H9 (cell line): ENCODE data around the gene SEC11A. TPM values are rescaled to one million over a fixed set of nuclear protein-coding genes. Genes with fewer than 3 reads are reported as not detected.

Experiments
- DNase-seq: peaks from one replicate; pipeline ENCODE4 v3.0.0-alpha.2; 2017
- H2AFZ ChIP-seq: one replicate; pipeline ENCODE4 v1.6.1; 2013; ENCODE audit warnings: mild to moderate bottlenecking, low read length, control low read depth, moderate library complexity
- H2AK5ac ChIP-seq: 2 replicates; pipeline ENCODE4 v1.6.1; 2013; ENCODE audit warnings: low read length, control low read depth, mixed read lengths; ENCODE audit not compliant: insufficient read length
- H2BK120ac ChIP-seq: one replicate; pipeline ENCODE4 v1.6.1; 2013; ENCODE audit warnings: low read depth, mild to moderate bottlenecking, low read length, control low read depth, inconsistent platforms; ENCODE audit not compliant: poor library complexity, severe bottlenecking
- H2BK12ac ChIP-seq: 2 replicates; pipeline ENCODE4 v1.6.1; 2013; ENCODE audit warnings: low read length, control low read depth, mixed read lengths, low read depth; ENCODE audit not compliant: insufficient read length
- H2BK15ac ChIP-seq: 2 replicates; pipeline ENCODE4 v1.6.1; 2013; ENCODE audit warnings: low read depth, low read length, control low read depth
- H2BK20ac ChIP-seq: one replicate; pipeline ENCODE4 v1.6.1; 2013; ENCODE audit warnings: low read depth, mild to moderate bottlenecking, low read length, control low read depth, inconsistent platforms; ENCODE audit not compliant: poor library complexity, severe bottlenecking
- H2BK5ac ChIP-seq: 2 replicates; pipeline ENCODE4 v1.6.1; 2013; ENCODE audit warnings: low read length, control low read depth, mixed read lengths; ENCODE audit not compliant: insufficient read length
- H3K14ac ChIP-seq: 2 replicates; pipeline ENCODE4 v1.6.1; 2013; ENCODE audit warnings: low read length, control low read depth; ENCODE audit not compliant: insufficient read depth
- H3K18ac ChIP-seq: 2 replicates; pipeline ENCODE4 v1.6.1; 2013; ENCODE audit warnings: low read depth, mild to moderate bottlenecking, mixed read lengths, low read length, control low read depth; ENCODE audit not compliant: insufficient read length
- H3K23ac ChIP-seq: 2 replicates; pipeline ENCODE4 v1.6.1; 2013; ENCODE audit warnings: low read length, control low read depth, mixed read lengths, low read depth; ENCODE audit not compliant: insufficient read length
- H3K23me2 ChIP-seq: 2 replicates; pipeline ENCODE4 v1.6.1; 2013; ENCODE audit warnings: low read depth, mild to moderate bottlenecking, mixed read lengths, low read length, control low read depth; ENCODE audit not compliant: insufficient read length, poor library complexity, severe bottlenecking
- H3K27ac ChIP-seq: 2 replicates; pipeline ENCODE4 v1.5.1; 2013; ENCODE audit warnings: low read length, control low read depth, mixed read lengths, low read depth; ENCODE audit not compliant: insufficient read length
- H3K27me3 ChIP-seq: 2 replicates; pipeline ENCODE4 v1.6.1; 2013; ENCODE audit warnings: low read length, control low read depth, inconsistent platforms; ENCODE audit not compliant: insufficient read depth
- H3K4ac ChIP-seq: 2 replicates; pipeline ENCODE4 v1.6.1; 2013; ENCODE audit warnings: low read depth, mild to moderate bottlenecking, control low read depth, inconsistent platforms, low read length, moderate library complexity
- H3K4me1 ChIP-seq: 2 replicates; pipeline ENCODE4 v1.6.1; 2013; ENCODE audit warnings: low read length, control low read depth, inconsistent platforms; ENCODE audit not compliant: insufficient read depth
- H3K4me2 ChIP-seq: 2 replicates; pipeline ENCODE4 v1.6.1; 2013; ENCODE audit warnings: low read length, control low read depth, mixed read lengths; ENCODE audit not compliant: insufficient read length, insufficient read depth
- H3K56ac ChIP-seq: 2 replicates; pipeline ENCODE4 v1.6.1; 2013; ENCODE audit warnings: low read depth, mild to moderate bottlenecking, mixed read lengths, low read length, control low read depth; ENCODE audit not compliant: insufficient read length
- H3K79me1 ChIP-seq: 2 replicates; pipeline ENCODE4 v1.6.1; 2013; ENCODE audit warnings: low read depth, mild to moderate bottlenecking, moderate library complexity, low read length, control low read depth, inconsistent platforms; ENCODE audit not compliant: insufficient read depth, poor library complexity, severe bottlenecking
- H3K79me2 ChIP-seq: 2 replicates; pipeline ENCODE4 v1.6.1; 2013; ENCODE audit warnings: low read length, control low read depth, inconsistent platforms; ENCODE audit not compliant: insufficient read depth
- H3K9ac ChIP-seq: 2 replicates; pipeline ENCODE4 v1.6.1; 2013; ENCODE audit warnings: low read length, control low read depth, mixed read lengths; ENCODE audit not compliant: insufficient read length; ENCODE audit errors: extremely low read depth
- H3K9me3 ChIP-seq: one replicate; pipeline ENCODE4 v1.6.1; 2013; ENCODE audit warnings: low read depth, low read length, inconsistent platforms; ENCODE audit not compliant: control insufficient read depth
- H3T11ph ChIP-seq: one replicate; pipeline ENCODE4 v1.6.1; 2013; ENCODE audit warnings: mild to moderate bottlenecking, low read length, control low read depth, inconsistent platforms
- H4K20me1 ChIP-seq: one replicate; pipeline ENCODE4 v1.6.1; 2013; ENCODE audit not compliant: control insufficient read depth, insufficient read length, insufficient read depth
- H4K5ac ChIP-seq: 2 replicates; pipeline ENCODE4 v1.6.1; 2013; ENCODE audit warnings: low read depth, mild to moderate bottlenecking, mixed read lengths, low read length, control low read depth; ENCODE audit not compliant: insufficient read length
- H4K8ac ChIP-seq: replicated peaks from 2 replicates; pipeline ENCODE4 v1.6.1; 2013; ENCODE audit warnings: low read length, control low read depth, mixed read lengths, low read depth; ENCODE audit not compliant: insufficient read length
- H4K91ac ChIP-seq: 2 replicates; pipeline ENCODE4 v1.6.1; 2013; ENCODE audit warnings: low read depth, mild to moderate bottlenecking, moderate library complexity, mixed read lengths, low read length, control low read depth; ENCODE audit not compliant: insufficient read length
- H3K27ac Mint-ChIP-seq, 3 experiments: 2 replicates in 2 of 3; 3 replicates in 1 of 3; pipeline ENCODE4 v1.8.0; 2020 to 2021; ENCODE audit warnings: mixed read lengths in 3 of 3, mild to moderate bottlenecking in 1 of 3, moderate library complexity in 1 of 3
- H3K27me3 Mint-ChIP-seq: 2 replicates; pipeline ENCODE4 v1.8.0; 2021; ENCODE audit warnings: low read depth, mild to moderate bottlenecking, moderate library complexity, mixed read lengths
- H3K36me3 Mint-ChIP-seq, 3 experiments: 2 replicates in 2 of 3; 3 replicates in 1 of 3; pipeline ENCODE4 v1.8.0; 2020 to 2021; ENCODE audit warnings: low read depth in 3 of 3, mixed read lengths in 3 of 3; ENCODE audit not compliant: insufficient read depth in 1 of 3
- H3K4me1 Mint-ChIP-seq, 2 experiments: 2 replicates each; pipeline ENCODE4 v1.8.0; 2020; ENCODE audit warnings: mixed read lengths in 2 of 2
- H3K4me3 Mint-ChIP-seq, 2 experiments: 2 replicates in 1 of 2; 3 replicates in 1 of 2; pipeline ENCODE4 v1.8.0; 2020 to 2021; ENCODE audit warnings: mild to moderate bottlenecking in 2 of 2, mixed read lengths in 2 of 2, moderate library complexity in 1 of 2
- H3K9me3 Mint-ChIP-seq, 2 experiments: 2 replicates in 1 of 2; 3 replicates in 1 of 2; pipeline ENCODE4 v1.8.0; 2020; ENCODE audit warnings: mild to moderate bottlenecking in 2 of 2, mixed read lengths in 2 of 2, moderate library complexity in 1 of 2
- WGBS: extraction: QIAGEN DNeasy Blood & Tissue Kit; methylation state at CpG from one replicate; pipeline ENCODE4 v1.1.7; 2013; ENCODE audit warnings: missing lambda C conversion rate, low lambda C conversion rate, mixed read lengths; ENCODE audit not compliant: insufficient read length; ENCODE audit errors: extremely low coverage; 5-methylcytosine and 5-hydroxymethylcytosine counted together
- total RNA-seq: library from RNA; stranded (reverse); gene quantifications from 2 replicates; pipeline ENCODE4 v1.2.1, GENCODE V29; 2021
- TF ChIP-seq, protein P1 (sequence below): fragments of 200-600 bp; sonication (generic); conservative IDR thresholded peaks from 3 replicates; pipeline ENCODE4 v1.8.0; 2021; ENCODE audit warnings: antibody characterized with exemption, mild to moderate bottlenecking

Gene SEC11A
- total RNA-seq, 1 experiment from 2014 or later: 250 TPM

DNA sequence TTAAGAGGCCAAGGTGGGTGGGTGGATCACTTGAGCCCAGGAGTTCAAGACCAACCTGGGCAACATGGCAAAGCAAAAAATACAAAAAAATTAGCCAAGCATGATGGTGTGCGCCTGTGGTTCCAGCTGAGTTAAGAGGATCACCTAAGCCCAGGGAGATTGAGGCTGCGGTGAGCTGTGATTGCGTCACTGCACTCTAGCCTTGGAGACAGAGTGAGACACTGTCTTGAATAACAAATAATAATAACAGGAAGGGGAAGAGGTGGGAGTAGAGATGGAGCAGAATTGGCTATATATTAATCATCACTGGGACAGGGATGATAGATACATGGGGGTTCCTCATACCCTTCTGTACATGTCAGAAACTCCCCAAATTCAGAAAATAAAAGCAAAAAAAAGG lies 34.1 kb downstream of the SEC11A start:
- no peak overlapping the region for H3K27ac Mint-ChIP-seq
- H3K36me3 Mint-ChIP-seq: peaks cover 22 to 79% (median 74%) of the 10 kb centered on the region in 3 experiments; a peak in 6 of 7 replicates

More for the DNA sequence above, 34.1 kb downstream of the SEC11A start:
- Histone ChIP-seq H3K27ac (no peak overlapping the region), H3K9ac (no peak overlapping the region), H3K9me3 (no peaks in the 10 kb centered on the region), H3K56ac (no peak overlapping the region), H4K20me1 (no peaks in the 10 kb centered on the region), H3K18ac (no peak overlapping the region), H4K8ac (no peak overlapping the region), H3K4me1 (no peaks in the 10 kb centered on the region), H2BK120ac (no peak overlapping the region), H3K14ac (no peak overlapping the region), H3T11ph (no peak overlapping the region), H2BK15ac (no peak overlapping the region), H3K79me2 (no peaks in the 10 kb centered on the region), H4K5ac (no peak overlapping the region), H2BK5ac (no peak overlapping the region), H3K23me2 (no peaks in the 10 kb centered on the region), H2BK12ac (no peak overlapping the region), H2BK20ac (no peak overlapping the region), H2AK5ac (no peak overlapping the region), H4K91ac (no peak overlapping the region), H3K79me1 (no peaks in the 10 kb centered on the region), H3K4ac (no peak overlapping the region), H2AFZ (no peak overlapping the region), H3K23ac (no peak overlapping the region), H3K27me3 (no peaks in the 10 kb centered on the region), H3K4me2 (no peak overlapping the region)
- no peaks in the 10 kb centered on the region for H3K4me1 Mint-ChIP-seq
- H3K9me3 Mint-ChIP-seq: no peaks in the 10 kb centered on the region
- DNase-seq: no peak
- no CpG with 5 or more reads among the region's 3 CpGs for WGBS
- TF ChIP-seq, protein P1, sequence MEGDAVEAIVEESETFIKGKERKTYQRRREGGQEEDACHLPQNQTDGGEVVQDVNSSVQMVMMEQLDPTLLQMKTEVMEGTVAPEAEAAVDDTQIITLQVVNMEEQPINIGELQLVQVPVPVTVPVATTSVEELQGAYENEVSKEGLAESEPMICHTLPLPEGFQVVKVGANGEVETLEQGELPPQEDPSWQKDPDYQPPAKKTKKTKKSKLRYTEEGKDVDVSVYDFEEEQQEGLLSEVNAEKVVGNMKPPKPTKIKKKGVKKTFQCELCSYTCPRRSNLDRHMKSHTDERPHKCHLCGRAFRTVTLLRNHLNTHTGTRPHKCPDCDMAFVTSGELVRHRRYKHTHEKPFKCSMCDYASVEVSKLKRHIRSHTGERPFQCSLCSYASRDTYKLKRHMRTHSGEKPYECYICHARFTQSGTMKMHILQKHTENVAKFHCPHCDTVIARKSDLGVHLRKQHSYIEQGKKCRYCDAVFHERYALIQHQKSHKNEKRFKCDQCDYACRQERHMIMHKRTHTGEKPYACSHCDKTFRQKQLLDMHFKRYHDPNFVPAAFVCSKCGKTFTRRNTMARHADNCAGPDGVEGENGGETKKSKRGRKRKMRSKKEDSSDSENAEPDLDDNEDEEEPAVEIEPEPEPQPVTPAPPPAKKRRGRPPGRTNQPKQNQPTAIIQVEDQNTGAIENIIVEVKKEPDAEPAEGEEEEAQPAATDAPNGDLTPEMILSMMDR: no peak
- H3K27me3 Mint-ChIP-seq: no peaks in the 10 kb centered on the region
- no peak overlapping the region for H3K4me3 Mint-ChIP-seq
